Memory B cell (primary cell): ENCODE measurements around the gene SRGAP2C.
"Not testable (repeated sequence)": the region's sequence is repeated elsewhere in the genome, so short reads cannot be mapped to it uniquely, and the experiment has no call there.

ENCODE experiments used
- ATAC-seq: fragments of 150-1000 bp; cut with Tn5 transposase; 2 replicates; pipeline ENCODE4 v1.10.0; 2021; ENCODE audit warnings: low read depth, mild to moderate bottlenecking, moderate library complexity
- DNase-seq, 2 donors: peaks; one replicate each; pipeline ENCODE4 v3.0.0; 2022; ENCODE audit warnings: low spot score in 2 of 2
- H3K27ac Mint-ChIP-seq: one replicate; pipeline ENCODE4 v1.8.0; 2022; ENCODE audit warnings: mild to moderate bottlenecking, moderate library complexity, mixed read lengths
- H3K27me3 Mint-ChIP-seq: one replicate; pipeline ENCODE4 v1.8.0; 2022; ENCODE audit warnings: mixed read lengths
- H3K36me3 Mint-ChIP-seq: one replicate; pipeline ENCODE4 v1.8.0; 2022; ENCODE audit warnings: mild to moderate bottlenecking, mixed read lengths
- H3K4me1 Mint-ChIP-seq: one replicate; pipeline ENCODE4 v1.8.0; 2022; ENCODE audit warnings: mixed read lengths
- H3K4me3 Mint-ChIP-seq: one replicate; pipeline ENCODE4 v1.8.0; 2022; ENCODE audit warnings: mild to moderate bottlenecking, moderate library complexity, mixed read lengths
- H3K9me3 Mint-ChIP-seq: one replicate; pipeline ENCODE4 v1.8.0; 2022; ENCODE audit warnings: mixed read lengths

The SRGAP2C gene

DNA sequence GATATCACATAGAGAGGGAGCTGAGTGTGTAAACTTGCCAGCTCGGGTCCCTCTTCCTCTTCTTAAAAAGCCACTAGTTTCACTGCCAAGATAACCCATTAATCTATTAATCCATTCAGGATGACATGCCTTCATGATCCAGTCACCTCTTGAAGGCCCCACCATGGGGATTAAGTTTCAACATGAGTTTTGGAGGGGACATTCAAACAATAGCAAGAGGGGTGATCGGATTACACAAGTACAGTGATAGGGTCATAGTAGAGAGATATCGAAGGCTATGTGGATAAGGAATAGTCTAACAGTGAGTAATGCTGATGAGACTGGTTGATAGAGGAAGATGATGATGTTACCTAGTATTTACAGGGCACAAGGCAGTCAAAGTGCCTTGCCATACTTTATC, 18.2 kb downstream of the SRGAP2C start:
- H3K4me1 Mint-ChIP-seq, H3K27ac Mint-ChIP-seq, H3K4me3 Mint-ChIP-seq, ATAC-seq, H3K9me3 Mint-ChIP-seq, DNase-seq, H3K27me3 Mint-ChIP-seq, H3K36me3 Mint-ChIP-seq: not testable (repeated sequence)

DNA sequence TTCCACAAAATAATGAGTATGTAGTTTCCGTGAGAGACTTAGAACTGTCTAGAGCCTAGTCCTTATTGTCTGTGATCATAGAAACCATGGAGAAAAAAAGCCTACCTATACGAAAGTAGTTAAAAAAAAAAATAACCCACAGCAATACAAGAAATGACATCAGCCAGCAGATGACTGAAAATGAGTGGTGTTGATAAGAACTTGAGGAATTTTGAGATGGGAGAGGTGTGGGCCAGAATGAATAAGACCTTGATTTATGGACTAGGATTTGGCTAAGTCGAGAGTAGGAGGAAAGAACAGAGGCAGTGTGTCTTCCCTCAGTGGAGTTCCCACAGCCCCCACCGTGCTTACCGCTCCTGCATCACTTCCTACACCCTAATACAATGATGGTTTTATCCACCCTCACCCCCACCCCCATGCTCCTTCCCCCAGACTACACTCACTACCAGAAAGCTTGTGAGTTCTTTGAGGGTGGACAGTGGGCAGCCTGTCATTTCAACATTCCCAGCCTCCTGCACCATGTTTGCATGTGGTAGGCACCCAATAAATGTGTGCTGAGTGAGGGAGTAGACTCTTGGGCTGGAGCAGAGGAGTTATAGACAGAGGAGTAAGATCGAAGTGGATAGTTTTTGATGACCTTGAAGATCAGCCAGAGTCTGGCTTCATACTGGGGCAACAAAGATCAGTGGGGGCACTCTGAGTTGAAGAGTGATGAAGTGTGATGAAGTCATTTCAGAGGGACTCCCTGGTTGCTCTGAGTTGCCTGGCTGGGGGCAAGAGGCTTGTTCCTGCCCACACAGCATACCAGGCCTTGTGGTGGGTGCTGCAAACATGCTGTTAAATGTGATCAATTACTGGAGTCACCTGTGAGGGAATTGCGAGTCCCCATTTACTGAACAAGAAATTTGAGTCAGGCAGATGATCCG, 21.3 kb downstream of the SRGAP2C start:
- H3K9me3 Mint-ChIP-seq, H3K4me3 Mint-ChIP-seq, ATAC-seq, H3K4me1 Mint-ChIP-seq, H3K36me3 Mint-ChIP-seq, H3K27me3 Mint-ChIP-seq, H3K27ac Mint-ChIP-seq, DNase-seq: not testable (repeated sequence)

DNA sequence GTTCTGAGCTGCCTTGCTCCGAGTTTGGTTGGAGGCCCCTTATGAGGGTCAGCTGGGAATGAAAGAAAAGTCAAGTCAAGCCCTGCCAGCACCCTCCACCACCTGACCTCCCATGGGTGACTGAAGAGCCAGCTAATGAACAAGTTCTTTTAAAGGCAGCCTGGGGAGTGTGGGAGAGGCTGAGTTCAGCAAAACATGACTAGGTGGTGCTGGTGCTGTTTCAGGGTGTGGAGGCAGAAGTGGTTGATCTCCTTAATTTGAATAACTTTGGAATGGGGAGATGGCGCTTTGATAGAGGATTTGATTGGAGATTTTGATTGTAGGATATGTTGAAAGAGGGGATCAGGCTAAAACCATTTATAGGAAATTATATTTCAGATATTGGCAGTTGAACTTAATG, 22.6 kb downstream of the SRGAP2C start:
- H3K27me3 Mint-ChIP-seq, H3K36me3 Mint-ChIP-seq, H3K9me3 Mint-ChIP-seq, H3K4me1 Mint-ChIP-seq, ATAC-seq, DNase-seq, H3K4me3 Mint-ChIP-seq, H3K27ac Mint-ChIP-seq: not testable (repeated sequence)

DNA sequence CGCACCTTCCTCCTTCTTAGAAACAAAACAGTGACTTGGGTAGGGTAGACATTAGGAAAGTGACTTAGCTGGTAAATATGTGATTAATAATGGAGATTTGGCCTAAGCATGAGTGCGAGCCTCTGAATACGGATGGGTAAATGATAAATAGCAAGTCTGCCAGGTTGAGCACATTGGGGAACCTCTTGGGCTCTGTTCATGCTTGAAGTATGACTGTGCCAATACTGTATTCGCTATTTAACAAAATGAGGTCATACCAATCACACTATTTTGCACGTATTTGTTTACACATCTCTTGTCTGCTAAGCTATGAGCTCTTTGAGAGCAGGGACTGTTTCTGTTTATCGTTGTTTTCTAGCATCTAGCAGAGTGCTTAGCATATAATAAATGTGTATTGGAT, 23.6 kb downstream of the SRGAP2C start:
- H3K4me1 Mint-ChIP-seq, ATAC-seq, H3K27me3 Mint-ChIP-seq, H3K4me3 Mint-ChIP-seq, H3K27ac Mint-ChIP-seq, DNase-seq, H3K36me3 Mint-ChIP-seq, H3K9me3 Mint-ChIP-seq: not testable (repeated sequence)

DNA sequence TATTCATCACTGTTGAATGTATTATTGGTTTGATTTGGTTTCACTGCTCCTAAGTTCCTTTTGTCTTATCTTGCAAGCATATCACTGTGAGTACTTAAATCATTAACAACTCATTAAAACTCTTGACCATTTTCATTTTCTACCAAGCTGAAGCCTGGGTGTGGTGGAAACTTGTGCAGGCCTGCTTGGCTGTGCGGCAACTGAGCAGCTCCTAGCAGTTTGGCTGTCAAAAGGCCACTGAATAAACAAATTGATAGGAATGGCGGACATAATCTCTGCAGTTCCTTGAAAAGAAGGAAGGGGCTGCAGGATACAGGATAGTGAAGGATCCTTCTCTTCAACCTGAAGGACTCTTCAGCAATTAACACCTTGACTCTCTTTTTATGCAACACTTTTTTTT, 26.0 kb downstream of the SRGAP2C start:
- not testable (repeated sequence) for H3K4me1 Mint-ChIP-seq, H3K36me3 Mint-ChIP-seq, H3K27me3 Mint-ChIP-seq

DNA sequence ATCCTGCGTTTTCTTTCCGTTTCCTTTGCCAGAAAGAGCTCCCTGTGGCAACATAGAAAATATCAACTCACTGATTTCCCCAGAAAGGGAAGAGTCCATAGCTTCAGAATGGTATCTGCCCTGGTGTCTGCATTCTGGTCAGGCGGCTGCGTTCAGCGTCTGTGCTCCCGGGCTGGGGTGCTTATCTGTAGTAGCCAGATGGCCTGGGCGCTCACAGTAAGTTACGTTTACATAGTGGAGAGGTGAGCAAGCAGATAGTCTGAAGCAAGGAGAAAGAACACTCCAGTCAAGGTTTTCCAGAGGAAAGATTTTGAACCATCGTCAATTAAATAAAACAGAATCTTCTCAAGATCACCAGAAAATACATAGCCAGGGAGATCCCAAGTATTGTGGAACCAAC, 28.7 kb downstream of the SRGAP2C start:
- not testable (repeated sequence) for H3K27ac Mint-ChIP-seq, DNase-seq, H3K27me3 Mint-ChIP-seq, H3K9me3 Mint-ChIP-seq, H3K4me3 Mint-ChIP-seq, H3K4me1 Mint-ChIP-seq, H3K36me3 Mint-ChIP-seq, ATAC-seq

More for the DNA sequence above, 26.0 kb downstream of the SRGAP2C start:
- not testable (repeated sequence) for H3K27ac Mint-ChIP-seq, H3K4me3 Mint-ChIP-seq, H3K9me3 Mint-ChIP-seq, ATAC-seq, DNase-seq

DNA sequence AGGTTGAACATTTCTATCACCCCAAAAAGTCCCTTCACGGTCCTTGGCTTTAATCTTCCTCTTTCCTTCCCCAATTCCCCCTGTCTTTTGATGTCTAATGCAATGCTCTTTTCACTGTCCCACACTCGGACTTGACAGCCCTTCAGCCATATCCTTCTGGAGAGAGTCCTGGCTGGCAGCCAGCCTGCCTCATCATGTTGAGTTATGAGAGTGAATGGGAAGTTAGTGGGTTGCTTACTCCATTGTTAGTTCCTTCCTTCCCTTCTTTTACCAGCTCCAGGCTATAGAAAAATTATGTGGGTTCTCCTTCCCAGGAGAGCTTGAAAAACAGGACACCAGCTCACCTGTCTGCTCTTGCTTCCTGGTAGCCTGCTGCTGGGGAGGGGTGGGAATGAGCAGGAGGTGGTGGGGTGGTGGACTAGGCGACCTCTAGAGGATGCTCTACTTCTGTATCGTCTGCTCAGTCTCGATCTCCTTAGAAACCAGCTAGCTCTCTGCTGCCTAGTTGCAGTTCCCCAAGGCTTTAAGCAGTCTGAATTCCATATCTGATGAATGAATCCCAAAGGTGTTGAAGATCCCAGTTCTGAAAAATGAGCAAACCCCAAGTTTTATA, 29.9 kb downstream of the SRGAP2C start:
- not testable (repeated sequence) for H3K27me3 Mint-ChIP-seq, H3K4me1 Mint-ChIP-seq, H3K36me3 Mint-ChIP-seq, H3K27ac Mint-ChIP-seq, DNase-seq, H3K4me3 Mint-ChIP-seq, H3K9me3 Mint-ChIP-seq
- peak; percentile 96 for ATAC-seq

DNA sequence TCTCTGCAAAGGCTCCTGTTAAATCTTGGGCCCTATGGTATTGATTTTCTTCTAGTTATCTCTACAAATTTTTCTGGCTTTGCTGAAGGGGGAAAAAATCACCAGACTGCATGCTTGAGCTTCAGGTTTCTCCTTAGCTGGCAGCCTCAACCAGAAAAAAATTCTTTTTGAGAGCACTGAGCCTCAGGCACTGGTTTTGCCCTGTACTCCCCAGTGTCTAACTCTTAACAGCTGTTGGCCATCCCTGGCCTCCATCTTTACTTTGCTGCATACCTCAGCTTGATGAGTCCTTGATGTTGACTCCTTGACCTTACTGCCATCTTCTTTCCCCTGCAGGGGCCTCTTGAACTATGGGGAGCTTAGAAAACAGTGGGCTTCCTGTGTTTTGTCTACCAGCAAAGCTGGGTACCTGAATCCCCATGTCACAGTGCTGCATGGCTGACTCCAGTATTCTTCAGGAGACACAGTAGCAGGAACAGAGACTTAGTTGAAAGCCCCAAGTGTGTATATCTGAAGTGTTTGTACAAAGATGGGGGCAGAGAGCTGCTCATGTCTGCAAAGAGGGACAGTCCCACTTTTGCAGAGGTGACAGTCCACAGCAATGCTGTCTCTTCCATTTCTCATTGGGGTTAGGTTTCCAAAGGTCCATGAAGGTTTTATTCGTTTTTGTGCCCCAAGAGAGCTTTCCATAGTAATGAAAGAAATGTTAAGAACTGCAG, 31.1 kb downstream of the SRGAP2C start:
- H3K36me3 Mint-ChIP-seq = not testable (repeated sequence)

DNA sequence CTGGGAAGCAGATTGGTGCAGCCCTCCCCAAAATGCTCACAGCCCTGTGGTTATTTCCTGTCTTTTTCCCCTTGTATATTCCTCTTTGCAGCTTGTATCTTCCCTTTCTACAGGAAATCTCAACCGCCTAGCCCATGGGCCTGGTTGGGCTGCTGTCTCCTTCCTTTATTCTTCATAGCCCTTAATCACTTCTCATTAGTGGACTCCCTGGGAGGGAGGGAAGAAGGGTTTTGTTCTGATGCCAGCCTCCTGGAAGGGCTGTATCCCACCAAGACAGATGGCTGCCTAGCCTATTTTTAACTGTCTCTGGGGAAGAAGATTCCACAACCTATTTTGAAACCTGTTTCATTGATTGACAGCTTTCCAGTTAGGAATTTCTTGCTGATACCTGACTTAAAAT, 31.9 kb downstream of the SRGAP2C start:
- H3K27me3 Mint-ChIP-seq, H3K27ac Mint-ChIP-seq, H3K9me3 Mint-ChIP-seq, ATAC-seq, DNase-seq, H3K4me1 Mint-ChIP-seq, H3K4me3 Mint-ChIP-seq, H3K36me3 Mint-ChIP-seq: not testable (repeated sequence)

More for the DNA sequence above, 31.1 kb downstream of the SRGAP2C start:
- ATAC-seq, H3K4me1 Mint-ChIP-seq, H3K4me3 Mint-ChIP-seq, DNase-seq, H3K27ac Mint-ChIP-seq, H3K9me3 Mint-ChIP-seq, H3K27me3 Mint-ChIP-seq: not testable (repeated sequence)

DNA sequence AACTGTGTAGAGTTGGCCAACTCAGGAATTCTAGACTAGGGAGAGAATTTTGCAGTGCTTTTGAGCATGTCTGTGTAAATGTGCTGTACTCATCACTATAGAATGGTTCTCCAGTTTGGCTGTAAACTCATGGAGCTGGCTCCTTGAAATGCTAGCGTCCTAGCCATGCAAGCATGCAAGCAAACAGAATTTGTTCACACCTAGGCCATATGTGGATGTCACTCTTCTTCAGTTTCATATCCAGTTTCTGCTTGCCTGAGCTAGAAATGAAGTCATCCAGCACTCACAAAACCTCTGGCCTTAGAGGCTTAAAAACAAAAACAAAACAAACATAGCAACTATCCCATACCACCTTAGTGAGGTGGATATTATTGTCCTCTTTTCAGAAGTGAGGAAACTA, 37.0 kb downstream of the SRGAP2C start:
- not testable (repeated sequence) for H3K4me1 Mint-ChIP-seq, H3K36me3 Mint-ChIP-seq, H3K9me3 Mint-ChIP-seq, H3K27me3 Mint-ChIP-seq, H3K4me3 Mint-ChIP-seq
- peak; percentile 68 for ATAC-seq
- peak overlapping the region; percentile 84 for H3K27ac Mint-ChIP-seq
- peak; percentile 26 to 28 for DNase-seq

DNA sequence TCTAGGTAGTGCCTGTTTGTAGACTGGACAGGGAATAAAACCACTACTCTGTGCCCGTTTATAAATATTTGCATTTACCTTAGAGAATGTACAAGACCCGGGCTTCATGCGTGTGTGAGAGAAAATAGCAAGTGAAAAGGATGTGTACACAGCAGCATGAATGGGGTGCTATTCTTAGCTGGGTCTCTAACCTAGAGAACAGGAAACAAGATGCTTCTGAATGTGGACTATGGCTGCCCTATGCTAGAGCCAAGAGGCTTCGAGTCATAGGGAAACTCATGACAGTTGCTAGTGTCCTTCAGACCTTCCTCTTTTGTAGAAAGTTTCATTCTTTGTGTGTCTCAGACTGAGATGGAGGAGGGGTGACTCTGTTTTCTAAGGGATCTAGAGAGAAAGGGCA, 39.9 kb downstream of the SRGAP2C start:
- H3K27me3 Mint-ChIP-seq, DNase-seq, H3K36me3 Mint-ChIP-seq, H3K9me3 Mint-ChIP-seq, H3K4me1 Mint-ChIP-seq: not testable (repeated sequence)
- peak; percentile 90 for ATAC-seq
- peak overlapping the region; percentile 16 for H3K4me3 Mint-ChIP-seq
- peak overlapping the region; percentile 81 for H3K27ac Mint-ChIP-seq

DNA sequence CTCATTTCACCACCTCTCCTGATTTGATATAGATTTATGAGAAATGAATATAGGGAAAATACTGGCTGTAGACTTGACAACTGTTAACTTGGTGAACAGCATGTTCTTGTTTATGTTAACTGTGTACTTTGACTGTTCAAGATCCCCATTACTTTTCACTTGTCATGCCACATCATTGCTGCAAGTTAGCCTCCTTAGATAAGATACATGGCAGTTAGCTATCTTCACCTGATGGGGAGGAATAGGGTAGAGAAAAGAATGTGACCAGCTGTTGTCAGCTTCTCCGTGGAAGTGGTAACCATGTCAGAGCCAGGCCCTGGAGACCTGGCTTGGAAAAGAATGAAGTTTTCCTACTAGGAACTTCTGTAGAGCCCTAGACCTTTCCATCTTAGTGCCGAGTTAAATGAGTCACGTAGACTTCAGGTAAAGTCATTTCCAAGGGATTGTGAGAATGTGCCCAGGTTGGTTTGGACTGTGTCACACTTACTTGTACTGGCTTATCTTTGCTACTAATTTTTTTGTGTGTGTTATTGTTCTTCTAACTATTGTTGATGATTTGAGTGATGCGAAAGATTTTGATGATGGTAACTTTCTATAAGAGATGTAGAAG, 41.6 kb downstream of the SRGAP2C start:
- not testable (repeated sequence) for H3K4me1 Mint-ChIP-seq, H3K9me3 Mint-ChIP-seq, H3K27ac Mint-ChIP-seq, H3K27me3 Mint-ChIP-seq, H3K4me3 Mint-ChIP-seq, ATAC-seq, H3K36me3 Mint-ChIP-seq, DNase-seq

DNA sequence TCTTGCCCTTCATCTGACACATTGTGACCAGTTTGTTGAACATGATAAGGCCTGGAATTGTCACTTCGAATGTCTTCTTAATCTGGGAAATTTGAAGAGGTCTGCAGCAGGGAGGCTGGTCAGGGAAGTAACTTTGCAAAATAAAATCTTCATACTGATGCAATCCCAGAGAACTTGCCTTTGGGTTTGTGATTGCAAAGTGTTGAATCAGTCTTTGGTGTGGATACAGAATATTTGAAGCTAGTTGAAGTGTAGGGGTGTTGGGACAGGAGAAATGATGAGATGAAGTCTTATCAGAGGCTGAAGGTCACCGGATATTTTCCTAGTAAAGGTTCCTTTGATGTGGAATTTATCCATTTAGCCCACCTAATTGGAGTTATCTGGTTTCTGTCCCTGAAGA, 42.1 kb downstream of the SRGAP2C start:
- not testable (repeated sequence) for H3K27me3 Mint-ChIP-seq, DNase-seq, H3K27ac Mint-ChIP-seq, H3K9me3 Mint-ChIP-seq, ATAC-seq, H3K4me3 Mint-ChIP-seq, H3K36me3 Mint-ChIP-seq, H3K4me1 Mint-ChIP-seq
